OCI-LY7 (cell line): ENCODE measurements around the gene CES5A.

Experiments used
- CTCF ChIP-seq: fragments of 200-600 bp; sonication (generic); conservative IDR thresholded peaks from 2 replicates; pipeline ENCODE4 v1.5.1; 2014; ENCODE audit warnings: mild to moderate bottlenecking, antibody characterized with exemption, low read length, moderate library complexity, mixed read lengths
- EZH2phosphoT487 ChIP-seq: fragments of 200-600 bp; sonication (generic); IDR thresholded peaks from 2 replicates; pipeline ENCODE4 v1.6.1; 2018; ENCODE audit warnings: low read depth, borderline replicate concordance, mild to moderate bottlenecking, mixed run types, antibody characterized with exemption, low read length, moderate library complexity, mixed read lengths

- TF ChIP-seq CTCF (no peak), EZH2phosphoT487 (no peak)
Observed at GRCh38 chr16:55872130-55872529, 3.0 kb downstream of the CES5A start.
